ENCODE data around the gene CDX2. TPM values are rescaled to one million over a fixed set of nuclear protein-coding genes. Genes with fewer than 3 reads are reported as not detected.

The CDX2 gene
- total RNA-seq, 1 donor from 2014 or later = 0.33 TPM

GRCh38 chr13:27911521-27911920 is 57.6 kb downstream of the CDX2 start:
- Mint-ChIP-seq H3K27ac (ENCODE audit: unreplicated experiment) (no peak overlapping the region), H3K36me3 (ENCODE audit: low read depth, unreplicated experiment) (peaks cover 3% of the 10 kb centered on the region), H3K9me3 (ENCODE audit: unreplicated experiment) (no peaks in the 10 kb centered on the region), H3K27me3 (ENCODE audit: unreplicated experiment) (peaks cover 6% of the 10 kb centered on the region), H3K4me1 (ENCODE audit: unreplicated experiment) (peaks cover 10% of the 10 kb centered on the region), H3K4me3 (ENCODE audit: unreplicated experiment) (no peak overlapping the region)
- DNase-seq (ENCODE audit: low spot score) = no peak
- no peak for TF ChIP-seq CTCF (IDR thresholded peaks at IDR 0.05; ENCODE audit: unreplicated experiment)

Other genes with a start within 250 kb of the CDX2 start
- gene GSX1, start 176.8 kb downstream of the CDX2 start, total RNA-seq (ENCODE audit: unreplicated experiment) = not detected
- 0.59 TPM for gene PDX1, start 49.3 kb downstream of the CDX2 start, total RNA-seq (ENCODE audit: unreplicated experiment)
- not detected for gene URAD, start 19.4 kb upstream of the CDX2 start, total RNA-seq (ENCODE audit: unreplicated experiment)
- not detected for gene FLT3, start 131.3 kb upstream of the CDX2 start, total RNA-seq (ENCODE audit: unreplicated experiment)
- gene PAN3, start 169.2 kb upstream of the CDX2 start, total RNA-seq (ENCODE audit: unreplicated experiment) = 51.9 TPM

All from endothelial cell (in vitro differentiated cells).